ENCODE measurements around the gene ZNF679.
A peak's percentile ranks its signal among the peaks of the same experiment; 100 is the strongest.
"Not testable (repeated sequence)": the region's sequence is repeated elsewhere in the genome, so short reads cannot be mapped to it uniquely, and the experiment has no call there.

The ZNF679 gene

DNA sequence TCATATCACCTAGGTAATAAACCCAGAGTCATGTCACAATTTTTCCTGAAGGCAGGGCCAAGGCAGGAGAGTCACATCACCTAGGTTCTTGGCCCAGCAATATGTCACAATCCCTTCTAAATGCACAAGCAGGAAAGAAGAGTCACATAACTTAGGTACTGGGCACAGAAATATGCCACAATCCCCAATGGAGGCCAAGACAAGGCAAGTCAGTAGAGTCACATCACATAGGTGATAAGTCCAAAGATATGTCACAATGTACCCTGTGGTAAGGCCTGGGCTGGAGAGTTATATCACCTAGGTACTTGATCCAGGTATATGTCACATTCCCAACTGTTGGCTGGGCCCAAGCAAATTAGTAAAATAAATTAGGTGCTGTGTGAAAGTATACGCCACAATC lies at the start of gene ZNF679:
Gene ZNF679 (plus strand): TSS at position 301 of the 400 bp plus-strand sequence. CDS start 20,644 bp downstream, outside the sequence.
- H3K9me3 ChIP-seq (ENCODE audit: insufficient read depth, low read length, severe bottlenecking) = peaks cover 26% of the 10 kb centered on the region
- H3K79me2 ChIP-seq (ENCODE audit: insufficient read depth, low read length) = not testable (repeated sequence)

DNA sequence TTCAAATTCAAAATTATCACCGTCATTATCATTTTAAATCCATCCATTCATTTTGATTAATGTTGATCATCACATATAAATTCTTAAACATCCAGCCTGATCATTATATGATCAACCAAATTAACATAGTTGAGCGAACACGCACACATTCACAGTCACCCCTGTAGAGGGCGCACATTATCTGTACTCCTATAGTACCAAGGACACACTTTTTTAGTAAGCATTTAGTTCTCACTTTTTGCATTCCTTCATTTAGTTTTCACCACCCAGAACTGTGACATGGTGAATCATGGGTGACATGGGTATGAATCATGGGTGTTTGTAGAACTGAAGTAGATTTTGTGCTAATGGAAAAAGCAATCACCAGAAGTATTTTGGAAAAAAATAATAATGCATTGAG lies 47.3 kb upstream of the ZNF679 start:
- Histone ChIP-seq H3K4me2 (ENCODE audit: insufficient read depth, low read length) (no peak overlapping the region), H3K9me3 (ENCODE audit: insufficient read depth, low read length, severe bottlenecking) (peaks cover 23% of the 10 kb centered on the region), H3K4me3 (ENCODE audit: low read depth in 1 of 2, low read length in 2 of 2) (no peak overlapping the region), H3K27ac (ENCODE audit: low read length) (no peak overlapping the region), H3K9ac (ENCODE audit: low read depth, low read length) (no peak overlapping the region), H3K27me3 (ENCODE audit: insufficient read depth, low read length, poor library complexity) (no peaks in the 10 kb centered on the region), H2AFZ (ENCODE audit: low read depth, low read length) (no peak overlapping the region), H3K4me1 (ENCODE audit: insufficient read depth, low read length) (no peaks in the 10 kb centered on the region), H3K36me3 (ENCODE audit: insufficient read depth, low read length) (no peaks in the 10 kb centered on the region), H4K20me1 (ENCODE audit: insufficient read depth, low read length) (no peaks in the 10 kb centered on the region), H3K79me2 (ENCODE audit: insufficient read depth, low read length) (no peaks in the 10 kb centered on the region)
- no peak for DNase-seq
- TF ChIP-seq EZH2 (IDR thresholded peaks at IDR 0.05; ENCODE audit: borderline replicate concordance, low read depth, low read length, severe bottlenecking) = no peak
- TF ChIP-seq, protein P1, sequence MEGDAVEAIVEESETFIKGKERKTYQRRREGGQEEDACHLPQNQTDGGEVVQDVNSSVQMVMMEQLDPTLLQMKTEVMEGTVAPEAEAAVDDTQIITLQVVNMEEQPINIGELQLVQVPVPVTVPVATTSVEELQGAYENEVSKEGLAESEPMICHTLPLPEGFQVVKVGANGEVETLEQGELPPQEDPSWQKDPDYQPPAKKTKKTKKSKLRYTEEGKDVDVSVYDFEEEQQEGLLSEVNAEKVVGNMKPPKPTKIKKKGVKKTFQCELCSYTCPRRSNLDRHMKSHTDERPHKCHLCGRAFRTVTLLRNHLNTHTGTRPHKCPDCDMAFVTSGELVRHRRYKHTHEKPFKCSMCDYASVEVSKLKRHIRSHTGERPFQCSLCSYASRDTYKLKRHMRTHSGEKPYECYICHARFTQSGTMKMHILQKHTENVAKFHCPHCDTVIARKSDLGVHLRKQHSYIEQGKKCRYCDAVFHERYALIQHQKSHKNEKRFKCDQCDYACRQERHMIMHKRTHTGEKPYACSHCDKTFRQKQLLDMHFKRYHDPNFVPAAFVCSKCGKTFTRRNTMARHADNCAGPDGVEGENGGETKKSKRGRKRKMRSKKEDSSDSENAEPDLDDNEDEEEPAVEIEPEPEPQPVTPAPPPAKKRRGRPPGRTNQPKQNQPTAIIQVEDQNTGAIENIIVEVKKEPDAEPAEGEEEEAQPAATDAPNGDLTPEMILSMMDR (IDR thresholded peaks at IDR 0.05; ENCODE audit: borderline replicate concordance, extremely low read depth, low read length, poor library complexity, severe bottlenecking) = peak; percentile 45
- no peak for ATAC-seq (ENCODE audit: insufficient read depth, low read depth)

More for the DNA sequence above, at the start of gene ZNF679:
- not testable (repeated sequence) for H3K36me3 ChIP-seq (ENCODE audit: insufficient read depth, low read length); H3K4me2 ChIP-seq (ENCODE audit: insufficient read depth, low read length); H4K20me1 ChIP-seq (ENCODE audit: insufficient read depth, low read length); H3K4me3 ChIP-seq (ENCODE audit: low read depth in 1 of 2, low read length in 2 of 2); ATAC-seq (ENCODE audit: insufficient read depth, low read depth); DNase-seq; H3K27me3 ChIP-seq (ENCODE audit: insufficient read depth, low read length, poor library complexity); H3K27ac ChIP-seq (ENCODE audit: low read length); H3K4me1 ChIP-seq (ENCODE audit: insufficient read depth, low read length); H3K9ac ChIP-seq (ENCODE audit: low read depth, low read length); H2AFZ ChIP-seq (ENCODE audit: low read depth, low read length)

DNA sequence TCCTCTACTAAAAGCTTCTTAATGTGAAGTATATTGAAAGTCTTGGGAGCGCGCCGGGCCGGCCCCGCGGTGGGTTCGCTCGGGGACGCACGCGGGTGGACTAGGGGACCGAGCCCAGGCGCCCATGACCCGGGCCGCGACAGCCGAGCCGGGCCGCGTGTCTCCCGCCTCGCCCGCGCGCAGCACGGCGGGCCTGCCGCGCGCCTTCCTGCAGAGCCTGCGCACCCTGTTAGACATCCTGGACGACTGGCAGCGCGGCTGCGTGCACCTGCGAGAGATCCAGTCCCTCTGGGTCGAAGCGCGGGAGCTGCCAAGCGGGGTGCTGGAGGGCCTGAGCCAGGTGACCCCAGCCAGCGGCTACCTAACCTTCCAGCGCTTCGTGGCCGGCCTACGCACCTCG lies 46.7 kb upstream of the ZNF679 start:
- no peaks in the 10 kb centered on the region for H4K20me1 ChIP-seq (ENCODE audit: insufficient read depth, low read length)
- no peak overlapping the region for H3K27ac ChIP-seq (ENCODE audit: low read length)
- no peaks in the 10 kb centered on the region for H3K4me1 ChIP-seq (ENCODE audit: insufficient read depth, low read length)
- peaks cover 23% of the 10 kb centered on the region for H3K9me3 ChIP-seq (ENCODE audit: insufficient read depth, low read length, severe bottlenecking)
- TF ChIP-seq EZH2 (IDR thresholded peaks at IDR 0.05; ENCODE audit: borderline replicate concordance, low read depth, low read length, severe bottlenecking) = no peak
- TF ChIP-seq, protein P1 (IDR thresholded peaks at IDR 0.05; ENCODE audit: borderline replicate concordance, extremely low read depth, low read length, poor library complexity, severe bottlenecking) = no peak
- no peak for DNase-seq
- H3K4me3 ChIP-seq (ENCODE audit: low read depth in 1 of 2, low read length in 2 of 2) = no peak overlapping the region
- no peaks in the 10 kb centered on the region for H3K36me3 ChIP-seq (ENCODE audit: insufficient read depth, low read length)
- H3K79me2 ChIP-seq (ENCODE audit: insufficient read depth, low read length) = no peaks in the 10 kb centered on the region
- no peak overlapping the region for H3K9ac ChIP-seq (ENCODE audit: low read depth, low read length)
- H3K27me3 ChIP-seq (ENCODE audit: insufficient read depth, low read length, poor library complexity) = no peaks in the 10 kb centered on the region
- H2AFZ ChIP-seq (ENCODE audit: low read depth, low read length) = no peak overlapping the region
- no peak for ATAC-seq (ENCODE audit: insufficient read depth, low read depth)
- H3K4me2 ChIP-seq (ENCODE audit: insufficient read depth, low read length) = no peak overlapping the region

DNA sequence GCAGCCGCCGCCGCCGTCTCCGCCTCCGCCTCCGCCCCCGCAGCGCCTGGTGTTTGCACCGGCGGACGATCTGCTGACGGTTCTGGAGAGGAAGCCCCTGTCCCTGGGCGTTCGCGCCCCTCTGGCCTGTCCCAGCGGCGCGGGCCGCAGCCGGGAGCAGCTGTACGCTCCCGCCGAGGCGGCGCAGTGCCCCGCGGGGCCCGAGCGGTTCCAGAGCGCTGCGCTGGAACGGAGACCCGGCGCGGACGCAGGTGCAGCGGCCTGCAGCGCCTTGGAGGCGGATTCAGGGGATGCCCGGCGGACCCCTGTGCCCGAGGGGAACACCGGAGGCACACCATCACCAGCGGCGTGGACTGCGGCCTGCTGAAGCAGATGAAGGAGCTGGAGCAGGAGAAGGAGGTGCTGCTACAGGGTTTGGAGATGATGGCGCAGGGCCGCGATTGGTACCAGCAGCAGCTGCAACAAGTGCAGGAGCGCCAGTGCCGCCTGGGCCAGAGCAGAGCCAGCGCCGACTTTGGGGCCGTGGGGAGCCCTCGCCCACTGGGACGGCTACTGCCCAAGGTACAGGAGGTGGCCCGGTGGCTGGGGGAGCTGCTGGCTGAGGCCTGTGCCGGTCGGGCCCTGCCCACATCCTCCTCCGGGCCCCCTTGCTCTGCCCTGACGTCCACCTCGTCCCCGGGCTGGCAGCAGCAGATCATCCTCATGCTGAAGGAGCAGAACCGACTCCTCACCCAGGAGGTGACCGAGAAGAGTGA lies 46.1 kb upstream of the ZNF679 start:
- no peak overlapping the region for H2AFZ ChIP-seq (ENCODE audit: low read depth, low read length)
- ATAC-seq (ENCODE audit: insufficient read depth, low read depth) (no peak), DNase-seq (no peak)
- H3K27ac ChIP-seq (ENCODE audit: low read length) = no peak overlapping the region
- no peaks in the 10 kb centered on the region for H3K79me2 ChIP-seq (ENCODE audit: insufficient read depth, low read length)
- H3K4me1 ChIP-seq (ENCODE audit: insufficient read depth, low read length) = no peaks in the 10 kb centered on the region
- H3K27me3 ChIP-seq (ENCODE audit: insufficient read depth, low read length, poor library complexity) = no peaks in the 10 kb centered on the region
- no peak overlapping the region for H3K4me2 ChIP-seq (ENCODE audit: insufficient read depth, low read length)
- H3K36me3 ChIP-seq (ENCODE audit: insufficient read depth, low read length) = no peaks in the 10 kb centered on the region
- H3K9ac ChIP-seq (ENCODE audit: low read depth, low read length) = no peak overlapping the region
- TF ChIP-seq EZH2 (IDR thresholded peaks at IDR 0.05; ENCODE audit: borderline replicate concordance, low read depth, low read length, severe bottlenecking) = no peak
- TF ChIP-seq, protein P1 (IDR thresholded peaks at IDR 0.05; ENCODE audit: borderline replicate concordance, extremely low read depth, low read length, poor library complexity, severe bottlenecking) = no peak
- H3K4me3 ChIP-seq (ENCODE audit: low read depth in 1 of 2, low read length in 2 of 2) = no peak overlapping the region
- peaks cover 23% of the 10 kb centered on the region for H3K9me3 ChIP-seq (ENCODE audit: insufficient read depth, low read length, severe bottlenecking)
- H4K20me1 ChIP-seq (ENCODE audit: insufficient read depth, low read length) = no peaks in the 10 kb centered on the region
